ENCODE results near the gene FGD6.

Gene FGD6

DNA sequence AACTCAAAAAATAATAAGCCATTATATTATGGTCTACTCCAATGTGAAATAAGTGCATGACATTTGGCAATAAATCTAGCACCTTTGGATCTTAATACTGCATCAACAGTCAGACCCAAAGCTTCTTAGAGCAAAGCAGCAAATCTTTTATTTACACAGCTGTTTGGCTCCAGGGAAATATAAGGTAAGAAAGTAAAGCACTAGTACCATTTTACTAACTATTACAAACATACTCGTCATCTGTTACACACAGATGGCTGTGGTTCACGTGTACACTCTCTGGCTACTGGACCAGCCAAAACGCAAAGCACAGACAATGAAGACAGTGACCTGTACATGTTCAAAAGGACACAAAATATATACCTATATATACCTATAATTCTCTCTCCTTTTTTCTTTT is 2.8 kb downstream of the FGD6 start:
- H3K27me3 ChIP-seq (ENCODE audit: insufficient read depth, low read depth, severe bottlenecking), result no peaks in the 10 kb centered on the region
- no peak overlapping the region for H3K4me3 ChIP-seq (ENCODE audit: low read depth, low read length)
- peak overlapping the region; percentile 10 for H3K27ac ChIP-seq
- TF ChIP-seq CTCF (IDR thresholded peaks at IDR 0.05; ENCODE audit: low read depth, low read length), result no peak
- H3K9me3 ChIP-seq (ENCODE audit: severe bottlenecking), result no peaks in the 10 kb centered on the region
- peaks cover under 1% of the 10 kb centered on the region for H3K36me3 ChIP-seq
- DNase-seq, result peak; percentile 13

DNA sequence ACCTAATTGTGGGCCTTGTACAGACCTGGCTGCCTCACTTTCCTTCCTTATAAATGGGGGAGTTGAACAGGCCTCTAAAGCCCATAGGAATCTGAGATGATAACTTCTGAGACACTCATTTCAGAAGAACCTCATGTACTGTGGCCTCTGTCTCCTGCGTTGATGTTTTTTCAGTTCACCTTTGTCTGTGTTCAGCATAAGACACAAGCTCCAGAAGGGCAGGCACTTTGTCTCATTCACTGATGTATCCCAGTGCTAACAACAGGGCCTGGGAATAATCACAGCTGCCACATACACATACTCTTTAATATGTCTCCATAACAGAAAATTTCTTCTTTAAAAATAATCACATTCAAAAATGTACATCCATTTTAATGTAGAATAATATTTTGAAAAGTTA is 3.3 kb downstream of the FGD6 start:
- no peak for TF ChIP-seq CTCF (IDR thresholded peaks at IDR 0.05; ENCODE audit: low read depth, low read length)
- no peaks in the 10 kb centered on the region for H3K27me3 ChIP-seq (ENCODE audit: insufficient read depth, low read depth, severe bottlenecking)
- H3K36me3 ChIP-seq, result peaks cover 6% of the 10 kb centered on the region
- H3K27ac ChIP-seq, result no peak overlapping the region; the same call in 1 of the 2 replicates
- H3K9me3 ChIP-seq (ENCODE audit: severe bottlenecking), result no peaks in the 10 kb centered on the region
- no peak for DNase-seq
- no peak overlapping the region for H3K4me3 ChIP-seq (ENCODE audit: low read depth, low read length)

- no peaks in the 10 kb centered on the region for H3K27me3 ChIP-seq (ENCODE audit: insufficient read depth, low read depth, severe bottlenecking)
- no peak overlapping the region for H3K27ac ChIP-seq
- TF ChIP-seq CTCF (IDR thresholded peaks at IDR 0.05; ENCODE audit: low read depth, low read length), result no peak
- no peaks in the 10 kb centered on the region for H3K9me3 ChIP-seq (ENCODE audit: severe bottlenecking)
- no peak overlapping the region for H3K4me3 ChIP-seq (ENCODE audit: low read depth, low read length)
- peaks cover 13% of the 10 kb centered on the region for H3K36me3 ChIP-seq
- DNase-seq, result no peak
Measured at GRCh38 chr12:95213119-95213518, 4.1 kb downstream of the FGD6 start.

DNA sequence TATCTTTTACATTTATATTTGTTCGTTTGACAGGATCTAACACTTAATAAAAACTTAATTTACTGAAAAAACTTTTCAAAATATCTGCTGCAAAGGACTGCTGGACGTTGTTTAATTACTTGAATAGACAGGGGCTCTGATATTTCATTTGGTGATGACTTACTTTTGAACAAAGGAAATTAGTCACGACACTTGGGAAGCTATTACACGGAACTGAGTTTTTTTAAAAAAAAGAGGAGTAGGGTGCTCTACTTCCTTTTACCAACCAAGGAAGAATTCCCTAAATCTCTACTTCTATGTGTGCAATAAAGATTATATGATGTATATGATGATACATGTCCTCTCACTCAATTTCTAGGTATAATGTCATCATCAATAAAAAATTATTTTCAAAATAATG is 4.7 kb downstream of the FGD6 start:
- TF ChIP-seq CTCF (IDR thresholded peaks at IDR 0.05; ENCODE audit: low read depth, low read length), result no peak
- H3K36me3 ChIP-seq, result peaks cover 15% of the 10 kb centered on the region
- no peak overlapping the region for H3K27ac ChIP-seq
- no peaks in the 10 kb centered on the region for H3K9me3 ChIP-seq (ENCODE audit: severe bottlenecking)
- DNase-seq, result no peak
- H3K27me3 ChIP-seq (ENCODE audit: insufficient read depth, low read depth, severe bottlenecking), result no peaks in the 10 kb centered on the region
- no peak overlapping the region for H3K4me3 ChIP-seq (ENCODE audit: low read depth, low read length)

DNA sequence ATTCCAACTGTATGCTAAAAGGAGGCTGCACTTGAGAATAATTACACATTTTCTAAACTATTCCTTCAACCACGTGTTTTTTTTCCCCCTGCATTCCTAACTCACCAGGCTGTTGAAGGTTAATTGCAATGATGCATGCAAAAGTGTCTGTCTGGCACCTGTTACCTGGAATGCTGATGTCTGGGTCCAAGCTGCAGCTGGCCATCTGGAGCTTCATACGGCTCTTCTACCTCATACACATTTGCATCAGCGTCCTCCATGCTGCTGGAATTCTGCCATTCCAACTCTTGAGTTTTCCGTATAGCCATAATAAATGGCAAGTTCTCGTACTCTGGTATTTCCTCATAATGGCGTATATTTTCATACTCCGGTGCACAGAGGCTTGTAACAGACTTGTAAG is 8.6 kb downstream of the FGD6 start:
- no peak overlapping the region for H3K4me3 ChIP-seq (ENCODE audit: low read depth, low read length)
- no peak for TF ChIP-seq CTCF (IDR thresholded peaks at IDR 0.05; ENCODE audit: low read depth, low read length)
- no peak overlapping the region for H3K27ac ChIP-seq
- H3K9me3 ChIP-seq (ENCODE audit: severe bottlenecking), result no peaks in the 10 kb centered on the region
- peaks cover 24% of the 10 kb centered on the region for H3K36me3 ChIP-seq
- DNase-seq, result no peak
- H3K27me3 ChIP-seq (ENCODE audit: insufficient read depth, low read depth, severe bottlenecking), result no peaks in the 10 kb centered on the region

DNA sequence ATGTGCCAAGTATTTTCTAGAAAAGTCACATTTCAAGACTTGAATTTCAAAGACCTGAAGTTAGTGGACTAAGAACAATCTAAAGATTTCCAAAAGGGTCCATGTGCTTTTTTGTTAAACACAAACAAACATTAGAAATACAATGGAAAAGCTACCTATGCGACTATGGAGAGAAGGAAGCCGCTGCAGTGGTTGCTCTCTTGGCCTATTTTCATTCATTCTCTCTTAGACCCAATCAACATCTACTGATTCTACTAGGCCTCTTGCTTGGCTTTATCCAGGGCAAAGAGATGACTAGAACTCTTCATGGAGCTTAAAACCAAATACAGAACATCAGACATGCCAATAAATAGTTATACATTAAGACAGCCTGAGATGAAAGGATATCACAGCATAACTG is 9.9 kb downstream of the FGD6 start:
- no peak overlapping the region for H3K4me3 ChIP-seq (ENCODE audit: low read depth, low read length)
- H3K36me3 ChIP-seq, result peaks cover 24% of the 10 kb centered on the region
- H3K27ac ChIP-seq, result no peak overlapping the region
- H3K27me3 ChIP-seq (ENCODE audit: insufficient read depth, low read depth, severe bottlenecking), result no peaks in the 10 kb centered on the region
- DNase-seq, result no peak
- TF ChIP-seq CTCF (IDR thresholded peaks at IDR 0.05; ENCODE audit: low read depth, low read length), result no peak
- no peaks in the 10 kb centered on the region for H3K9me3 ChIP-seq (ENCODE audit: severe bottlenecking)

Data from WERI-Rb-1 (cell line).